Germinal center (tissue), 1 donor: ENCODE results near the gene GADD45G.
A peak's percentile ranks its signal among the peaks of the same experiment; 100 is the strongest.

Source experiments
- DNase-seq: peaks from one replicate; pipeline ENCODE4 v3.0.0; 2012; ENCODE audit warnings: mixed read lengths, low spot score

GADD45G gene

DNA sequence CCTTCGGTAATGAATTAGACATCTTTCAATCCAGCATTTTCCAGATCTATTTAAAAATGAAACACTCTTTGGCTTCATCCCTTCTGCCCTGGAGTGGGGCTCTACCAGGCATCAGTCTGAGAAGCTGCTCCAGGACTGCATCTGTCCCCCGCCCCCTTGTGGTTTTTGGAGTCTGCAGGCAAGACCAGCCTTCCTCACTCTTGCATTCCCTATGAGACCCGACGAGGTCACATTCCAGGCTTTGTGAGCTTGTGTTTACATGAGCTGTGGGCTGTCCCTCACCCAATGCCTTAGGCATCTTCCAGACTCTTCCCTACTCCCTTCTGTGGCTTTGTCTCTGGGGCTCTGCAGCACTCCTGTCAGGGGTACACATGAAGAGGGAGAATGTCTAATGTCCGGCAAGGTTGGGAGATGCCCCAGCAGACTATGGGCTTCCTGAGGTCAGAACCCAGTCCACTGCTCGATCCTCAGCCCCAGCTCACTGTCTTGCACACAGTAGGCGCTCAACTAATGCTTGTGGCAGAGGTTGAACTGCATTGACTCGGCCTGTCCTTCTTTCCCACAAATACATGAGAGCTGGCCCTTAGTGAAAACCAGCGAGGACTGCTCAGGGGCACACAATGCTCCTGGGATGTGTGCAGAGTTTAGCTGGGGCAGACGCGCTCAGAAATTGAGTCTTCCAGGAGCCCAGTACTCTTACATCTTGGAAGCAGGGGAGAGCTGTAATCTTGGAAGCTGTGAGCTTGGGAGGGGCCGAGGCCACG is 11.7 kb upstream of the GADD45G start:
- DNase-seq = no peak

DNA sequence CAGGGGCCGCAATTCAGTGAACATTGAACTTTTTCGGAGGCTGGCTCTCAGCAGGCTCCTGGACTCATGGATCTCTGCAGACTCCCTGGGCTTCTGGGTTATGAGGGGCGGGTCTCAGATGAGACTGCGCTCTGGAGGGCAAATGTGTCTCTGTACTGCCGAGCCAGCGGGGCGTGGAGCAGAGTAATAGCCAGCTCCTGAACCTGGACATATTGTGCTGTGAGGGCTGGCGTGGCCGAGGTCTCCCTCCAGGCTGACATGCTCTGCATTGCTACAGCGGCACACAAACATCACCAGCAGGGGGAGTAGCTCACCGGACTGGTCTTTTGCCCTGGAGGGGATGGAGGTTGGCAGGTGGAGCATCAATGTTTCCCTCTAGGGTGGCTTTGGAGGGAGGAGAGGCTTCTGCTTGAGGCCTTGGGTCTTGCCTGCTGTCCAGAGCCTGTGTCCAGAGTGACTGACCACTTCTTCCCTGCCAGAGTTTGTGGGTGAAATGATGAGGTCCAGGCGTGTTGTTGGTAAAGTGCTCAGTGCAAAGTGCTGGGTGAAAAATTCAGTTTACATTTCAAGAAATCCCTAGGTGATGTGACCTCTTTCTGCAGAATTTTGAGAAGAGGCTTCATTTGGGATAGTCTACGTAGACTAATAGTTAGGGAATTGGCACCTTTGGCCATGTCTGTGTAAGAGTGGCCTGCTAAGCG is 10.9 kb upstream of the GADD45G start:
- peak; percentile 74 for DNase-seq

DNA sequence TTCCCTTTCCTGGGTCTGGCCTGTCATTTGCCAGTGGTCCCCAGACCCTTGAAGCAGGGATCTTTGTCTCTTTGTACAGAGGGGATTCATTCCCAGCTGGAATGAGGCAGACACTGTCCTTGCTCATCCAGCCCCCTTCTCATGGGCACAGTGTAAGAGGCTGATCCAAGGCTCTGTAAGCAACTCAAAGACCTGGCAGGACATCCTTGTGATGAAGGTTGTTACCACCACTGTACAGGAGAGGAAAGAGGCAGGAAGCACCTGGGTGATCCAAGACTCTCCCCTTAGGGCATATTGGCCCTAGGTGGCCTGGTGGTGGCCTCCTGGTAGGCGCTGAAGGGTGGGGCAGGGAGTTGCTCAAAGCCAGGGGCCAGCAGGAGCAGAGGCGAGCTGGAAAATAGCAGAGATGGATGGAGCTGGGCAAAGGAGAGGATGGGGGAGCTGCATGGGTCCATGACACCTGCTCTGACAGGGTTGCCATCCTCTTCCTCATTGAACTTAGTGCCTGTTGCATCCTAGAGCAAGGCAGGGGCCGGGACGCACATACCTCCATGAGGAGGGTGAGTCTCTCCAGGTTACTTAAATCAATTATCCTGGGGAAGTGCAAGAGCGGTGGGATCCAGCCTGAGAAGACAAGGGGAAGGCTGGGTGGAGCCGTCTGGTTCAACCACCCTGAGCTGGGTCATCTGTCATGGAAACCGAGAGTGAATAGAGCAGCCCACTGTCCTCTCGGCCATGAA is 9.8 kb upstream of the GADD45G start:
- DNase-seq = no peak

DNA sequence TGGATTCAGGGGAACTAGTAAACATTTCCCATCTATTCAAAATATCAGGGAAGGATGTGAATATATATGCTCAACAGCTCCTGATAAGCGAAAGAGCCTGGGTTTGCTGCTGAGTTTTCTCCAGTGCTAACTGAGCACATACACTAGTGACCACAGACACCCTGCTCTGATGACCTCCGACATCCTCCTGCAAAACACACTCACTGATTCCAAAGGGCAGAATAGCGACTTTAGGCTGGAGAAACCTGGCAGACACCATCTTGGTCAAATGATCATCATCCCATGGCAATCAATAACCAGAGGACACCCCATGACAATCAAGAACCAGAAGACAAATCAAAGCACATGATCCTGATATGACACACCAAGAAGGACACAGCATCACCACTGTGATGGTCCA is 9.2 kb upstream of the GADD45G start:
- DNase-seq = no peak

DNA sequence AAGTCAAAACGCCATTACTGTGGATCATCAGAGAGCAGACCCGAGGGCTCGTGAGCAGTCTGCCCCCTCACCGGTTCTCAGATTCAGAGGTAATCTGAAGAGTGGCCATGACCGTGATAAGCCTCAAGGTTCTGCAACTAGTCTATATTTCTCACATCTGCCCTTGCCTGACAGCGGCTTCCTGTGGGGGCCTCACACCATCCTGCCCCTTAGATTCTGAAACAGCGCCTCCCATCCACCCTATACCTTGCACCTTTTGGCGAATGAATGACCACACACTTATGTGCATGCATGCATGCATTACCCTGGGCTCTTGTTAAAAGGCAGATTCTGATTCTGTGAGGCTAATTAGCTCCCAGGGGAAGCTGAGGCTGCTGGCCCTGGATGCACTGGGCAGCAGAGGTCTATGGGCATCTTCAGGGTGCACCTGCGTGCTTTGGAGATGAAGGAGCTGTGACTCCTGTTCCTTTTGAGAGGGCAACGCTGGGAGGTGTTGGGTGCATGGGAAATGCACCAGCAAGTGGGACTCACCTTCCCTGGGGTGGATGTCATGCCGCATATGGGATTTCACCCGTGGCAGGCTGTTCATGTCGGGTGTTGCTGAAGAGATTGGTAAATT is 7.8 kb upstream of the GADD45G start:
- DNase-seq = no peak

DNA sequence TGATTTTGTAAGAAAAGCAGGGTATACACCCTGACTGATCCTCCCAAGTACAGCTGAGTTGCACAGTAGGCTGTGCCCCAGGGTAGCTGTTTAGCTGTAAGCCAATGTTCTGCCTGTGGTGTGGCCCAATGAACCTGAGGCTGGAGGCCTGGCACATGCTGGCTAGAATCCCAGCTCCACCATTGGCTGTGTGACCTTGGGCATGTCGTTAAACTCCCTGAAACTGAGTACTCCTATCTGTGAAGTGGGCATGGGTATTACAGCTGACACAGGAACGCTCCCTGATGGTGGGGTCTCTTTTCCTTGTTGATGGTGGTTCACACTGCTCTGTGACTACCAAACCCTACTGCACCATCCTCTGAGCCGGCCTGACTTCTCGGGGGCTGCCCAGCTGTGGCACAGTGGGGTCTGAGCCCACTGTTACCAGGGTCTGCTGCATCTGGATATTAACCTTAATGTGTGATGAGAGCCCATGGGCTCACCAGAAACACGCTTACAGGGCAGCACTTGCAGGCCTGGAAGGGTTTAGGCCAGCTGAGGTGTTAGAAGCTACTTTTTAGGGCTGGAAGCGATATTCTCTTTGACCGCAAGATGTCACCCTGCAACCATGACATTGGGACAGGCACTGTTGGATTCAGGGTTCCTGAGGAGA is 7.0 kb upstream of the GADD45G start:
- DNase-seq = peak; percentile 33

DNA sequence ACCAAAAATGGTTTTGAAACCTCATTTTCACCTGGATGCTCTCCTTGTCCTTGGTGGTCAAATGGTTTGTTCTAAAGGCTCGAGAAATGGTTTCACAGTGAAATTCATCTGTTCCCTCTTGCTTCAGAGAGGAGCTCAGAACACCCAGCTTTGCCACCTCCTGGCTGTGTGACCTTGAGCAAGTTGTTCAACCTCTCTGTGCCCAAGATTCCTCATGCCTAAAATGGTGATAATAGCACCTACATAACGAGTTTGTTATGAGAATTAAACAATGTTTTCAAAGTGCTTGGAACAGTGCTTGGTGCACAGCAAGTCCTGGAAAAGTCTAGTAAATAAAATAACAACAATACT is 6.5 kb upstream of the GADD45G start:
- no peak for DNase-seq

DNA sequence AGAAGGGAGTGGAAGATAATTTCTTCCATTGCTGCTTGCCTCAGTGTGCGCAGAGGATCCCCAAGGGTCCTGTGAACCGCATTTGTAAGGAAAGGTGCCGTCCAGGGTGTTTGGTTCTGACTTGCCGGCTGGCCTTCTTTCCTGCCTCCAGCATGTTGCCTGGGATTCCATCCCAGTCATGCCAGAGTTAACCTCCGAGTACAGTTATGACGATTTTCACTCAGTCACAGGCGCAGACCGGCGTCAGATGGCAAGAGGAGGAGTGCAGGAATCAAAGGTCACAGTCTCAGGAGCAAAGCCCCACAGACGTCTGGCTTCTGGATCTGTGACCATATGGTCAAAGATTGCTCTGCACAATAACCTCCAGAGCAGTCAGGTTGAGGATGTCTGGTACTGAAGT is 5.9 kb upstream of the GADD45G start:
- no peak for DNase-seq

DNA sequence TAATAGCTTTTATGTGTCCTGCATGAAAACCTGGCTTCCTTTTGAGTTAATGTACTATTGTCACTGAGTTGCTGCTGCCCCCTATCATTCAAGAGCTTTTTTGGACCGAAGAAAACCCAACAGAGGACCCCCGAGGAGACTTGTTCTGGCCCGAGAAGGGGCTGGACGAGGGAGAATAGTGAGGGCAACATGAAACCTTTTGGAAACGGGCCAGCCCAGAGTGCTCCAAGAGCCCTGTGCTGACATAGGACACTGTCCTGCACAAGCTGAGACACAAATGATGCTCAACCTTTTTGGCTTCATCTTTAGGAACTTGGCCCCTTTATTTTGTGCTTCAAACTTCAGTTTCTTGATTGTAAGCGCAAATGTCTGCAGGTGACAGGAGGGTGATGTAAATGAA is 4.0 kb upstream of the GADD45G start:
- DNase-seq = no peak

DNA sequence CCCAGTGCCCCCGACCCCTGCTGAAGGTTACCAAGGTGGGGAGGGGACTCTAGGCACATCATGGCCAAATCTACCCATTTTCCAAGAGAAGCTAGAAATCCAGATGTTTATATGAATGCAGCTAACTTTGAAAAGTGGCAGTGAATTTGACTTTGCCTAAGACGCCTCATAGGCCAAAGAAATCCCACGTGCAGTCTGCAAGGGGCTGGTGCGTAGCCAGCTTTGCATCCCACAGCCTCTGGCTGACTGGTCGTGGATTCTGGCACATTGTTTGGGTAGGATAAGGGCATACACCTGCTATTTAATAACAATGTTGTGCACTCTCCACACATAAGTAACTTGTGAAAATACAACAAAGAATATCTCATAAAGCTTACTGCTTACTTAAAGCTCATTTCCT is 3.5 kb upstream of the GADD45G start:
- DNase-seq = no peak

DNA sequence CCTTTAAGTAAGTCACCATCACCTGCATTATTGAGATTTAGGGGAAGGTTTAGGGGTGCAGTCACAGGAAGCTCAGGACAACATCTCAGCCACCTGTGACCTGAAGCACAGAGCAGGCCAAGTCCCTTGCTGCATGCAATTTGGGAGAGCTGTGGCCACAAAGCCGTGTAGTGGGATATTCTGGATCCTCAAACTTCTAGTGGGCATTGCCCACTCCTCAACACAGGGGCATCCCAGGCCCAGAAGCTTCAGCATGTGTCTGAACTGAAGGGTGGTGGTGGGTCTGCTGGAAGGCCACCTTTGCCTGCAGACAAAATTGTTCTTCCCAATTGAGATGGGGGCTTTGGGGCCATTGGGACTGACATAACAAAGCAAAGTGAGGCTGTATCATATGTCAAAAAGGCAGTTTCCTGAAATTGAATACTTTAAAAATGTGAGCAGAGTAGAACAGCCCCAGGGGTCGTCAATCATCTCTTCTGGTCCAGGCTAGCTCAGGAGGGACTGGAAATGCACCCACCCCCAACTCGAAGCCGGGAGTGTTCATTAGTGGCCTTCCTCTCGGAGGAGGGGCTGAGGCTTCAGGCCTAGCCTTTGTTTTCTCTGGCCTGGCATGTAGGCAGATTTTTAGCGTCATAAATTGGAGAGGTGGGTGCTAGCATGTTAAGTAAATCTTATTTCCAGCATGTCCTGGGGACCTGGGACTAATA is 2.8 kb upstream of the GADD45G start:
- no peak for DNase-seq

DNA sequence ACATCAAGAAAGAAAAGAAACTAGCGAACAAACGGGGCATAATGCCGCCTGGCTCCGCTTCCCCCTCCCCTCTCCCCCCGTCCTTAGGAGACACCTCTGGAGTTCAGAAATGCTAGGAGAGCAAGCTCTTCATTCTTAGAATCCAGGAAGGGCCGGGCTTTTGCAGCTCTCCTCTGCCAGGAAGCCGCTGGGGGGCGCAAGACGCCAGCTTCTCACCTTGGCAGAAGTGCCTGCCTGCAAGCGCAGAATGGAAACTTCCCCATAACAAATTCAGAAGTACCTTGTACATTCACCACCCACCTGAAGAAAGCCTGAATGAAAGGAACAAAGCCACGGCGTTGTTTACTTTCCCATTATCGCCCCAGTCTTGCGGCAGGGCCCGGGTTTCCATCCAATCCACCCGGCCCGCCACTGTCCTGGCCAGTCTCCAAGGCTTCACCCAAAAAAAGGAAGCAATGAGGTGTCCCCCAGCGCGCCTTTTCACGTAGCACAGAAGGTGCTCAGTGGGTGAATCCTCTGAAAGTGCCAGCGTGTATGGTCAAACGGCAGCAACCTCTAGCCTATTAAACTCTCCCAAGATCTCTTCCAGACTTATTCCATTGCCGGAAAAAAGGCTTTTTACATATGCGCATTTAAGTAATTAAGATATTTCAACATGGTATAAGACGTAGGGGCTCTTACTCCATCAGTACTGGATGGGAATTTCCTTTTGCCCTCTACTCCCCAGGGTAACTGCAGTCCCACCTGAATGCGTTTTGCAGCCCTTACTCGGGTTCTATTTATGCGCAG is 1.6 kb upstream of the GADD45G start:
- peak; percentile 74 for DNase-seq

DNA sequence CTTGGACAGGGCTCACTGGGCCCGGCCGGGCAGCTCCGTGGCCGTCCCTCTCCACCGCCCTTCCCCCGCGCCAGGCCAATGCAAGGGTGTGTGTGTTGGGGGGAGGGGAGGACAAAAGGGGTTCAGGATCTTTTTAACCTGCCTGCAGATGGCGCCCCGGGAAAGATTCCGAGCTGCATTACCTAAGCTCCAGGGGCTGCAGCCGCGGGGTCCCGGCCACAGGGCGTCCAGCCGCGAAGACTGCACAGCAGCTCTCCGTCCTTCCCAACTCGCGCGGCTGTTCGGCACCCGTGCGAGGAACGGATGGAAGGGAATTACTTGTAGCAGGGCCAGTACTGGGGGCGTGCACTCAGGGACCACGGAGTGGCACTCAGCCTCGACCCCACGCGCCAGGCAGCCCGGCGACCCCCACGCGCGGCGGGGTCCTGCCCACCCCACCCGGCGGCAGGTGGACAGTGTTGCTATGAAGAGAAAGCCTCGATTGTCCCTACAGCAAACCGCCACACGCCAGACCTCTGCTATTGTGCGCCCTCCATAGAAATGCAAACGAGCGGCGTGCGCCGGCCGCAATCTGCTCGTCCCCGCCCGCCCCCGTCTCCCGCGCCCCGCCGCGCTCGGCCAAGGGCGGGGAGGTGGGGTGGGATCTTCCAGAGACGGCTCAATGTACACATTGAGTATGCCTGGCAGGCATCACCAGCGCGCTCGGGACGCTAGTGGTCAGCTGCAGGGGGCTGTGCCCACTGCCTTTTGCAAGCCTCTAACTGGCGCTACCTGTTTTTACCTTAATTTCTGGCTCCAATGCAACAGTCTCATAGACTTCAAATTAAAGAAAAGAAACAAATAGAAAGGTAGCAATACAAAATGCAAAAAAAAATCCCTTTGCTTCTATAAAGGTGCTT is 796 bp upstream of the GADD45G start:
- DNase-seq = peak; percentile 43

DNA sequence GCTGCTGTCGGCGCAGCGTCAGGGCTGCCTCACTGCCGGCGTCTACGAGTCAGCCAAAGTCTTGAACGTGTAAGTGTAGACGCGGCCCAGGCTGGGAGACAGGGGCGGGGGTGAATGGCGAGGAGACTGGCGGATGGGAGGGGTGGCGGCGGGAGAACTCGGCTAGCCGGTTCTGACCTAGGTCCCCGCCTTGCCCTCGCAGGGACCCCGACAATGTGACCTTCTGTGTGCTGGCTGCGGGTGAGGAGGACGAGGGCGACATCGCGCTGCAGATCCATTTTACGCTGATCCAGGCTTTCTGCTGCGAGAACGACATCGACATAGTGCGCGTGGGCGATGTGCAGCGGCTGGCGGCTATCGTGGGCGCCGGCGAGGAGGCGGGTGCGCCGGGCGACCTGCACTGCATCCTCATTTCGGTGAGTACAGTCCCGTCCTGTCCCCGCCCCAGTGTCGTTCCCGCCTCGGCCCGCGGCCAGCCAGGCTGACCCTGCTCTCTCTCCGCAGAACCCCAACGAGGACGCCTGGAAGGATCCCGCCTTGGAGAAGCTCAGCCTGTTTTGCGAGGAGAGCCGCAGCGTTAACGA is 745 bp downstream of the GADD45G start:
- DNase-seq = peak; percentile 50

DNA sequence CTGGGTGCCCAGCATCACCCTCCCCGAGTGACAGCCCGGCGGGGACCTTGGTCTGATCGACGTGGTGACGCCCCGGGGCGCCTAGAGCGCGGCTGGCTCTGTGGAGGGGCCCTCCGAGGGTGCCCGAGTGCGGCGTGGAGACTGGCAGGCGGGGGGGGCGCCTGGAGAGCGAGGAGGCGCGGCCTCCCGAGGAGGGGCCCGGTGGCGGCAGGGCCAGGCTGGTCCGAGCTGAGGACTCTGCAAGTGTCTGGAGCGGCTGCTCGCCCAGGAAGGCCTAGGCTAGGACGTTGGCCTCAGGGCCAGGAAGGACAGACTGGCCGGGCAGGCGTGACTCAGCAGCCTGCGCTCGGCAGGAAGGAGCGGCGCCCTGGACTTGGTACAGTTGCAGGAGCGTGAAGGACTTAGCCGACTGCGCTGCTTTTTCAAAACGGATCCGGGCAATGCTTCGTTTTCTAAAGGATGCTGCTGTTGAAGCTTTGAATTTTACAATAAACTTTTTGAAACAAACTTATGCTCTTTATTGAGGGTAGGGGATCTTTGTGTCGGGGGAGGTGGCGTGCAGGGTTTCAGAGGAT is 1.3 kb downstream of the GADD45G start:
- peak; percentile 43 for DNase-seq

DNA sequence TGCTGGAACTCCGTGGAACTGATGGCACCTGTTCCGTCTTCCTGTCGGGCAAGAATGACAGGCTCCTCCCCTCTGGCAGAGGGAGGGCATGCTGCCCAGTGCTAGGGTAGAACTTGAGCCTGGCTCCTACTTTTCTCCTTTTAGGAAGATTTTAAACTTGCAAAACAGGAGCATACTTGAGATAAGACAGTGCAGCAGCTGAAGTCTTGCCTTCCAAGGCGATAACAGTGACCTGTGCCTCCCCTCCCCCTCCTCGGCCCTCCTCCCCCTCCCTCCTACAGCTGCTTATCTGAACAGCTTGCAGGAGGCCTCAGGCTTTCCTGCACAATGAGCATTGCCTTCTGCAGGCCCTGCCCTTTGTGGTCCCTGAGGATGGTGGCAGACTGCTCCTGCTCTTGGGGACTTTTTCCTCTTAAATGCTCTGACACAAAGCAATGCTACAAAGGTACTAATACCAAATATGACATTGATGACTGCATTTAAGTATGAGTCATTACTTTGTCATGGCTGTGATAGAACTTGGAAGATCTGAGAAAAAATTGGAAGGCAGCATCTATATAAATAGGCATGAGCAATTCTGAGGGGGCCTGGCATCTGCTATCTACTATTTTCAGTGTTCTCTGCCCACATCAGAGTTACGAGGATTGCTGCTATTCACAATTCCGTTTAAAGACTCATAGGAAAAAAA is 2.0 kb downstream of the GADD45G start:
- peak; percentile 20 for DNase-seq

DNA sequence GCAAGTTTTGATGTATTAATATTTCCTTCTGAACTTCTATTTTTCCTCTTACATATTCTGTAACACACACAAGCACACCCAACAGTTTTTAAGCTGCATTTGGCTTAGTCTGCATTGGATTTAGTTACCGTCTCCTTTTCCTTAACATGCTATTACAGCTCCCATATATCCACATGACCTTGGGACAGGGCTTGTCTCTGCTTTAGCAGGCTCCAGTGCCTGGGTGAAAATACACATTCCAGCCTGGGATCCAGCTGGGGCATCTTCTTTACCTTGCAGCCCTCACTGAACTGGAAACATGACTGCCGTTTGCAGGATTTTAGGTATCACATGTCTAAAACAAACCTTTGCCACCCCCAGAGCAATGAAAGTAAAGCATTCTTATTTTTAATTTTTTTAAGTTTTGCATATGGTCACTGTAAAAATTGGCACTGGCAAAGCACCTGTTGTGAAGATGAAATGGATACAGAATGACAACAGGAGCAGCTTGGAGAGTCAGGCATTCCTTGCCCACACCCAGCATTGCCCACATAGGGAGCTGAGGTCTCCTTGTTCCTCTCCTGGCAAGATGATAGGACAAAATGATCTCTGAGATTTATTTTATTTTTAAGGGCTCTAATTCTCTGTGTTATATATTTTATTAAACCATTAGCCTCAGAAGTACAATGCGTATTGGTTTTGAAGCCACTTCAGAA is 4.0 kb downstream of the GADD45G start:
- no peak for DNase-seq
